NT2/D1 (cell line): Measurements from ENCODE around the gene AKAP13.

Experiments
- SUZ12 ChIP-seq: IDR thresholded peaks from 2 replicates; pipeline ENCODE4 v1.6.1; 2011; ENCODE audit not compliant: insufficient read length, insufficient read depth; ENCODE audit errors: extremely low read depth
- YY1 ChIP-seq: IDR thresholded peaks from 2 replicates; pipeline ENCODE4 v1.6.1; 2011; ENCODE audit not compliant: insufficient read length, insufficient read depth
- ZNF274 ChIP-seq: IDR thresholded peaks from 2 replicates; pipeline ENCODE4 v1.6.1; 2011; ENCODE audit warnings: mild to moderate bottlenecking, low read depth, low read length

DNA sequence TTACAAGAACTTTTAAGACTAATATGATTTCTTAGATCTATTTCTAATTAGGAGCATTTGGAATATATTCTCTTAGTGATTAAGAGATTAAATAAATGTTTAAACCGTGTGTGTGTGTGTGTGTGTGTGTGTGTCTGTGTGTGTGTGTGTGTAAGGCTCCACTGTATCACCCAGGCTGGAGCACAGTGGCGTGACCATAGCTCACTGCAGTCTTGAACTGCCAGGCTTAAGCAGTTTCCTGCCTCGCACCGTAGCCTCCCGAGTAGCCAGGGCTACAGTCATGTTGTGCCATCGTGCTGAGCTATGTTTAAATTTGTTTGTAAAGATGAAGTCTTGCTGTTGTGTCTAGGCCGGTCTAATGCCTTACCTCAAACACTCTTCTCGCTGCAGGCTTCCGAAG is 305.0 kb downstream of the AKAP13 start:
- no peak for TF ChIP-seq SUZ12
- TF ChIP-seq YY1: no peak
- TF ChIP-seq ZNF274: no peak
